ENCODE results near the gene BNIPL. TPM values are rescaled to one million over a fixed set of nuclear protein-coding genes. Genes with fewer than 3 reads are reported as not detected.

BNIPL gene
- 1 to 10 TPM in 1 of 2 experiments, under 1 TPM in 1; 0.64 to 1.3 TPM for total RNA-seq

GRCh38 chr1:151036356-151036755, at the start of gene BNIPL:
TSS of gene BNIPL (plus strand) at chr1:151036586. CDS start at chr1:151036726, 140 bp downstream.
- Mint-ChIP-seq H3K27ac (no peak within 1 kb of the TSS), H3K9me3 (no peaks in the 10 kb centered on the region), H3K4me3 (no peak within 1 kb of the TSS), H3K27me3 (no peaks in the 10 kb centered on the region), H3K36me3 (peaks cover 14% of the 10 kb centered on the region), H3K4me1 (ENCODE audit: low read depth) (no peaks in the 10 kb centered on the region)
- POLR2A ChIA-PET: interaction anchor here (1.5 kb wide), 1 partner anchor 10 kb away, joined by 4 read pairs; no protein-coding TSS in a partner anchor
- CTCF ChIA-PET: interaction anchor here (1.3 to 1.6 kb wide), 3 partner anchors 9 to 12 kb away, joined by 3 to 6 read pairs (median 4); no protein-coding TSS in a partner anchor
- intact Hi-C loops (cut with micrococcal nuclease): no loop called here
- DNase-seq: no peak

GRCh38 chr1:150987924-150988323, 48.5 kb upstream of the BNIPL start:
- no peaks in the 10 kb centered on the region for H3K27me3 Mint-ChIP-seq
- ChIA-PET POLR2A (no interaction called here), CTCF (interaction anchor here (1.5 kb wide), 1 partner anchor 18 kb away, joined by 9 read pairs; no protein-coding TSS in a partner anchor)
- H3K4me1 Mint-ChIP-seq (ENCODE audit: low read depth): peaks cover 3% of the 10 kb centered on the region
- intact Hi-C loops (cut with micrococcal nuclease): no loop called here
- H3K36me3 Mint-ChIP-seq: no peaks in the 10 kb centered on the region
- H3K4me3 Mint-ChIP-seq: no peak overlapping the region
- DNase-seq: no peak
- H3K9me3 Mint-ChIP-seq: no peaks in the 10 kb centered on the region
- H3K27ac Mint-ChIP-seq: no peak overlapping the region

GRCh38 chr1:150992626-150993025, 43.8 kb upstream of the BNIPL start:
- Mint-ChIP-seq H3K27ac (no peak overlapping the region), H3K4me1 (ENCODE audit: low read depth) (peaks cover 8% of the 10 kb centered on the region), H3K36me3 (peaks cover 5% of the 10 kb centered on the region), H3K27me3 (no peaks in the 10 kb centered on the region), H3K9me3 (no peaks in the 10 kb centered on the region), H3K4me3 (no peak overlapping the region)
- intact Hi-C loops (cut with micrococcal nuclease): no loop called here
- DNase-seq: no peak
- ChIA-PET POLR2A (no interaction called here), CTCF (no interaction called here)

GRCh38 chr1:150994248-150994647, 42.1 kb upstream of the BNIPL start:
- Mint-ChIP-seq H3K27me3 (no peaks in the 10 kb centered on the region), H3K36me3 (peaks cover 7% of the 10 kb centered on the region), H3K9me3 (no peaks in the 10 kb centered on the region), H3K4me1 (ENCODE audit: low read depth) (peaks cover 8% of the 10 kb centered on the region), H3K27ac (no peak overlapping the region), H3K4me3 (no peak overlapping the region)
- ChIA-PET CTCF (interaction anchor here (0.6 to 14.0 kb wide), 7 partner anchors 8 to 435 kb away, joined by 3 to 222 read pairs (median 4); partner anchors contain the start of genes ANXA9, CERS2, GOLPH3L and MINDY1), POLR2A (no interaction called here)
- intact Hi-C loops (cut with micrococcal nuclease): no loop called here
- no peak for DNase-seq

- H3K27me3 Mint-ChIP-seq: no peaks in the 10 kb centered on the region
- no peak for DNase-seq
- ChIA-PET CTCF (interaction anchor here (0.6 to 14.0 kb wide), 22 partner anchors 9 to 787 kb away, joined by 3 to 222 read pairs (median 4); partner anchors contain the start of genes ANXA9, CDC42SE1, CERS2 and GOLPH3L), POLR2A (interaction anchor here (0.9 kb wide), 1 partner anchor 11 kb away, joined by 5 read pairs; the partner anchor contains the start of gene MINDY1)
- no peak overlapping the region for H3K27ac Mint-ChIP-seq
- H3K4me3 Mint-ChIP-seq: no peak overlapping the region
- H3K4me1 Mint-ChIP-seq (ENCODE audit: low read depth): peaks cover 16% of the 10 kb centered on the region
- no peaks in the 10 kb centered on the region for H3K9me3 Mint-ChIP-seq
- peaks cover 7% of the 10 kb centered on the region for H3K36me3 Mint-ChIP-seq
- intact Hi-C loops (cut with micrococcal nuclease): no loop called here
Measured at GRCh38 chr1:150995460-150995859, 40.9 kb upstream of the BNIPL start.

- ChIA-PET CTCF (interaction anchor here (0.5 to 14.0 kb wide), 29 partner anchors 9 to 739 kb away, joined by 3 to 222 read pairs (median 3); partner anchors contain the start of genes ANXA9, CA14, CDC42SE1 and CERS2), POLR2A (interaction anchor here (0.9 kb wide), 1 partner anchor 10 kb away, joined by 5 read pairs; the partner anchor contains the start of gene MINDY1)
- Mint-ChIP-seq H3K9me3 (no peaks in the 10 kb centered on the region), H3K27me3 (no peaks in the 10 kb centered on the region), H3K36me3 (peaks cover 7% of the 10 kb centered on the region), H3K4me3 (no peak overlapping the region), H3K27ac (no peak overlapping the region), H3K4me1 (ENCODE audit: low read depth) (peaks cover 18% of the 10 kb centered on the region)
- DNase-seq: peak; percentile 41
- intact Hi-C loops (cut with micrococcal nuclease): loop anchor here (2.0 kb wide), 1 partner anchor 17 kb away; no protein-coding TSS in a partner anchor
Measured at GRCh38 chr1:150995896-150996295, 40.5 kb upstream of the BNIPL start.

- no peak overlapping the region for H3K4me3 Mint-ChIP-seq
- no peak overlapping the region for H3K27ac Mint-ChIP-seq
- H3K9me3 Mint-ChIP-seq: no peaks in the 10 kb centered on the region
- intact Hi-C loops (cut with micrococcal nuclease): loop anchor here (2.0 kb wide), 1 partner anchor 18 kb away; no protein-coding TSS in a partner anchor
- peaks cover 31% of the 10 kb centered on the region for H3K4me1 Mint-ChIP-seq (ENCODE audit: low read depth)
- DNase-seq: no peak
- no peaks in the 10 kb centered on the region for H3K27me3 Mint-ChIP-seq
- ChIA-PET POLR2A (no interaction called here), CTCF (interaction anchor here (1.1 to 14.0 kb wide), 7 partner anchors 8 to 40 kb away, joined by 3 to 222 read pairs (median 10); partner anchors contain the start of genes ANXA9, CERS2 and MINDY1)
- H3K36me3 Mint-ChIP-seq: peaks cover 11% of the 10 kb centered on the region
Measured at GRCh38 chr1:150997126-150997872, 39.1 kb upstream of the BNIPL start.

- no peak overlapping the region for H3K4me3 Mint-ChIP-seq
- H3K9me3 Mint-ChIP-seq: no peaks in the 10 kb centered on the region
- POLR2A ChIA-PET: no interaction called here
- DNase-seq: no peak
- CTCF ChIA-PET: interaction anchor here (1.4 to 14.0 kb wide), 3 partner anchors 8 to 20 kb away, joined by 7 to 222 read pairs (median 10); partner anchors contain the start of genes ANXA9, CERS2 and MINDY1
- no peak overlapping the region for H3K27ac Mint-ChIP-seq
- peaks cover 37% of the 10 kb centered on the region for H3K4me1 Mint-ChIP-seq (ENCODE audit: low read depth)
- H3K36me3 Mint-ChIP-seq: peaks cover 13% of the 10 kb centered on the region
- H3K27me3 Mint-ChIP-seq: no peaks in the 10 kb centered on the region
- intact Hi-C loops (cut with micrococcal nuclease): loop anchor here (2.0 kb wide), 1 partner anchor 19 kb away; no protein-coding TSS in a partner anchor
Measured at GRCh38 chr1:150997949-150998348, 38.4 kb upstream of the BNIPL start.

GRCh38 chr1:150999051-150999674, 37.2 kb upstream of the BNIPL start:
- ChIA-PET POLR2A (interaction anchor here (0.5 kb wide), 1 partner anchor 23 kb away, joined by 3 read pairs; no protein-coding TSS in a partner anchor), CTCF (interaction anchor here (1.1 to 14.0 kb wide), 3 partner anchors 14 to 33 kb away, joined by 4 to 222 read pairs (median 7); partner anchors contain the start of genes ANXA9 and CERS2)
- Mint-ChIP-seq H3K36me3 (peaks cover 13% of the 10 kb centered on the region), H3K9me3 (no peaks in the 10 kb centered on the region), H3K4me1 (ENCODE audit: low read depth) (peaks cover 47% of the 10 kb centered on the region), H3K27ac (peak overlapping the region; percentile 20), H3K4me3 (no peak overlapping the region), H3K27me3 (no peaks in the 10 kb centered on the region)
- intact Hi-C loops (cut with micrococcal nuclease): no loop called here
- peak; percentile 47 for DNase-seq

- Mint-ChIP-seq H3K4me1 (ENCODE audit: low read depth) (peaks cover 52% of the 10 kb centered on the region), H3K36me3 (peaks cover 13% of the 10 kb centered on the region), H3K9me3 (no peaks in the 10 kb centered on the region), H3K4me3 (no peak overlapping the region), H3K27me3 (no peaks in the 10 kb centered on the region), H3K27ac (no peak overlapping the region)
- no peak for DNase-seq
- ChIA-PET POLR2A (no interaction called here), CTCF (interaction anchor here (0.6 to 14.0 kb wide), 2 partner anchors 22 to 439 kb away, joined by 3 to 222 read pairs; partner anchors contain the start of genes ANXA9 and CERS2)
- intact Hi-C loops (cut with micrococcal nuclease): no loop called here
Measured at GRCh38 chr1:150999926-151000325, 36.5 kb upstream of the BNIPL start.

- ChIA-PET CTCF (interaction anchor here (14.0 kb wide), 1 partner anchor 23 kb away, joined by 222 read pairs; the partner anchor contains the start of genes ANXA9 and CERS2), POLR2A (interaction anchor here (0.7 kb wide), 1 partner anchor 54 kb away, joined by 3 read pairs; no protein-coding TSS in a partner anchor)
- no peak for DNase-seq
- Mint-ChIP-seq H3K27ac (peak overlapping the region; percentile 16), H3K36me3 (peaks cover 13% of the 10 kb centered on the region), H3K9me3 (no peaks in the 10 kb centered on the region), H3K4me3 (no peak overlapping the region), H3K27me3 (no peaks in the 10 kb centered on the region), H3K4me1 (ENCODE audit: low read depth) (peaks cover 54% of the 10 kb centered on the region)
- intact Hi-C loops (cut with micrococcal nuclease): no loop called here
Measured at GRCh38 chr1:151000408-151000807, 36.0 kb upstream of the BNIPL start.
